Endothelial cell of coronary artery (primary cell): Measurements from ENCODE around the gene NEU3. TPM values are rescaled to one million over a fixed set of nuclear protein-coding genes. Genes with fewer than 3 reads are reported as not detected.

Experiments
- total RNA-seq: library from RNA; depleted of rRNA; stranded (reverse); fragments of >200 nt; gene quantifications from 2 replicates; pipeline ENCODE4 v1.2.3, GENCODE V29; 2014

NEU3 gene
- 5.1 and 6.5 TPM in 2 replicates for total RNA-seq

GRCh38 chr11:74988541-74989259 is at the start of gene NEU3:
Gene NEU3 (plus strand): TSS chr11:74988933. CDS start chr11:74989061, 128 bp downstream.

GRCh38 chr11:74948898-74949752 is 39.6 kb upstream of the NEU3 start, which contains the start of the genes SPCS2 and XRRA1:
Gene SPCS2 (plus strand): TSS chr11:74949266. CDS start chr11:74949286, 20 bp downstream.
Gene XRRA1 (minus strand): TSS chr11:74949091. CDS start chr11:74940878, 8,213 bp downstream.

Other genes with a start within 250 kb of the NEU3 start
- 23.5 and 27.6 TPM in 2 replicates for gene RNF169, start 240.1 kb upstream of the NEU3 start, total RNA-seq
- 6.8 and 16.1 TPM in 2 replicates for gene XRRA1, start 39.8 kb upstream of the NEU3 start, total RNA-seq
- 32.2 and 39.0 TPM in 2 replicates for gene SPCS2, start 39.7 kb upstream of the NEU3 start, total RNA-seq
- gene OR2AT4, start 107.9 kb downstream of the NEU3 start, total RNA-seq = not detected in 2 replicates
- gene SLCO2B1, start 162.2 kb downstream of the NEU3 start, total RNA-seq = 0.09 and 1.2 TPM in 2 replicates